Measurements from ENCODE around the gene GPC6.
"Not testable (repeated sequence)": the region's sequence is repeated elsewhere in the genome, so short reads cannot be mapped to it uniquely, and the experiment has no call there.

Gene GPC6

DNA sequence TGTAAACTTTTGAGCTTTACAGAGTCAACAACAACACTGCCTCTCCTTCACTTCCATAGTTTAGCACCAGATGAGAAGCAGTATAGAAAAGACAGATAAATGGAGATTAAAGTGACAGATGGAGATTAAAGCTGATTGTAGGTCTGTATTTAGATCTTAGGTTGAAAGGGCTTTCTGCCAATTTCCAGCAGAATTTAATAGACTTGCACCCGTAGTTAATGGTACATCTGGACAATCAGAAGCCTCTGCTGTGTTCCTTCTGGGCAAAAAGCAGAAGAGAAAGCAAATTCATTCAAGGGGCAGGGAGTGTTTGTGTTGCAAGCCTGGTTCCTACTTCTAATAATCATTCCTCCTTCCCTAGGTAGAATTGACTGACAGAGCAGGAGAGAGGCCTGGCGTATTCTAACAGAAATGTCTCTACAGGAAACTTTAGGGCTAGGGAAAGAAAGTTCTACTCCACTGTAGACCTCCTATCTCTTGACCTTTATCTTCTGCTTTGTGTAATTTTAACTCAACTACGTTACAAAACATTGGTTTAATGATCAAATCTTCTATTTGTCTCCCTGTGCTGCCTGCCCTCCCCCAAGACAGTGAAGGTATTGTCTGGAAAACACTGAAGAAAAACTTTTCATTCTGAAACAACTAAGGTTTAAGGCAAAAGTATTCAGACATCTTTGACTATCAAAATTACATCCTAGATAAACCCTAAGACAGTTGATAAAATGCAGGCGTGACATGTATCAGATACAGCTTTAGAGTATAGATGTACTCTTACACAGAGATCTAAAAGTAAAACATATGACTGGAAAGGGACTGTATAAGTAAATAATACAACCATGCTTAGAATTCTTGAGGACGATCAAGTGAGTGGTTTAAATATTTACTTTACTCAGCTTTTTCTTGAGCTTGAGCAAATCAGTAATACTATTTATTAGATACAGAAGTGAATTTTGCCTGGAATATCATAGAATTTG lies 44.4 kb downstream of the GPC6 start:
- no peak for DNase-seq

GRCh38 chr13:93279982-93280381 lies 53.4 kb downstream of the GPC6 start:
- DNase-seq: no peak

- DNase-seq: no peak
These were observed 54.1 kb downstream of the GPC6 start for GRCh38 chr13:93280688-93281087.

DNA sequence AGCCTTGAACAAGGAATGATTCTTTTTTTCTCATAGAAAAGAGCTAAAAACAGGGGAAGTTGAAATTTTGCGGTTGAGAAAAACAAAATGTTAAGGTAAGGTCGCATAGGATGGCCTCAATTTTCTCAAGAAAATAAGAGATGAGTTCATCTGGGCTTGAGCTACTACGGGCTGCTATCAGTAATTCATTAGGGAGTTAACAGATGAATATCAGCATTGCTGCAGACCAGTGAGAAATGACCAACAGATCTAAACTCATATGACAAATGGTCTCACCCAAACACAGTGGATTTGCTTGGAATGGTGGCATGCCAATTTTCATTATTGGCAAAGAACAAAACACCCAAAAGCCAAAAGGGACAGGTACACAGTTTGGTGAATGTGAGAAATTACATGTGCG lies 56.6 kb downstream of the GPC6 start:
- DNase-seq: no peak

DNA sequence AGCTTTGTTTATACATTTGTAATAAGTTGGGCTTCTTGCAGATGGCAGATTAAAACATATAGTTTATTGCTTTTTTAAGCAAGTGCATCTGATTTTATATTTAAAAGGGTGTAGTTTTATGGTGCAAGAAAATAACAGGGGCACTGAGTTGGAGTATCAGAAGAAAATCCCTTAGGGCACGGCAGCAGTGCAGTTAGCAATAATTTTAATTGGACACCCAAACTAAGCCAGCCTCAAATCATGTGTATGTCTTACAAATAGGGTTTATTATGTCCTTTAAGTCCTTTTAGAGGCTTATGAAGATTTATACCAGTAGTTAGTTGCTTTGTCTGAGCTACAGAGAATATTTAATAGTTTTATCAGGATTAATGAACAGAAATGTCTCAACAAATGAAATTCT lies 57.5 kb downstream of the GPC6 start:
- DNase-seq: no peak

GRCh38 chr13:93286047-93286446 lies 59.4 kb downstream of the GPC6 start:
- DNase-seq: no peak

DNA sequence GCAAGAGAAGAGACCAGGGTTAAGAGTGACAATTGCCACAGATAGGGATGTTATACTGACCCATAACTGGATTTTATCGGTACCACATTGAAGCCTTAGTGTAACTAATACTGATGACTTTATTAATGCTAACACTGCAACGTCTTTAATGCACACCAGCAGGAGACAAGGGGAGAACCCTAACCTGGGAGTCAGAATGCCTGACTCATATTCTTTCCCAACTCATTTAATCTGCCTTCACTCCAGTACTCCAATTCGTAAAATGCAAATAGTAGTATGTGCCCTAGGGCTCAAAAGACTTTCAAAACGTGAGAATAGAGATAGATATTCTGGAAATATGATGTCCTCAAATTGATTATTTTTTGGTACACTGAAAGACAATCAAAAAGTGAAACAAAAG lies 62.4 kb downstream of the GPC6 start:
- no peak for DNase-seq

GRCh38 chr13:93289842-93290241 lies 63.2 kb downstream of the GPC6 start:
- no peak for DNase-seq

DNA sequence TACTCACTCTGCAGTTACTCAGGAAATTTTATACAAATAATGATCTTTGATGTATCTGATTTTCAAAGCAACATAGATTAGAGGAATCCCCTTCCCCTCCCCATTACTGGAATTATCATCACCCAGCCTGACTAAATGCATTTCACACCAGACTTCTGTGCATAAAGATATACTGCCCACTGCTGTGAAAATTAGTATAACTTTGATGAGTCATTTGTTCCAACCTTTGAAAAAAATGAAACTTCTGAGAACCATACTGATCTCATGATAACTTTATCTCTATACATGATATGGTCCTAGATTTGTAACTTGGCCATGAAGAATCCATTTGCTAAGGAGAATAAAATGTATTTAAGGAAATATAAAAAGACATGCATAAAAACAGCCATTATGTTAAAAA lies 63.9 kb downstream of the GPC6 start:
- DNase-seq: no peak

- DNase-seq: no peak
These were observed 65.8 kb downstream of the GPC6 start for GRCh38 chr13:93292366-93292765.

DNA sequence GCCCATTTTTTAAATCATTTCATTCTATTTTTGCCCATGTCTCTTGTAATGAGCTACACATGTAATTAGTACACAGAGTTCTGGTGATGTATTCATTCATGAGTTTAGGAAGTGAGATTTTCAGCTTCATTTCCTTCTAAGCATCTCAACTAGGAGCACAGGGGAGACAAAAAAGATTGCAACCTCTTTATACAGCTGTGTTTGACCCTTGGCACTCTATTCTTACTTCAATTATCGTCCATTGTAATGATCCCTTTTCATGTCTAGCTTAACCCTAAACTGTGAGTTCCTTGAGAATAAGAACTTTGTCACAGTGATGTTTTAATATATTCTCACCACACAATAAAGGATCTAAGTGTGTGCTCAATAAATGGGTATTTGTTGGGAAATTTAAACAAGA lies 67.1 kb downstream of the GPC6 start:
- no peak for DNase-seq

- DNase-seq: no peak
These were observed 70.0 kb downstream of the GPC6 start for GRCh38 chr13:93296584-93296983.

GRCh38 chr13:93298713-93299112 lies 72.1 kb downstream of the GPC6 start:
- DNase-seq: no peak

DNA sequence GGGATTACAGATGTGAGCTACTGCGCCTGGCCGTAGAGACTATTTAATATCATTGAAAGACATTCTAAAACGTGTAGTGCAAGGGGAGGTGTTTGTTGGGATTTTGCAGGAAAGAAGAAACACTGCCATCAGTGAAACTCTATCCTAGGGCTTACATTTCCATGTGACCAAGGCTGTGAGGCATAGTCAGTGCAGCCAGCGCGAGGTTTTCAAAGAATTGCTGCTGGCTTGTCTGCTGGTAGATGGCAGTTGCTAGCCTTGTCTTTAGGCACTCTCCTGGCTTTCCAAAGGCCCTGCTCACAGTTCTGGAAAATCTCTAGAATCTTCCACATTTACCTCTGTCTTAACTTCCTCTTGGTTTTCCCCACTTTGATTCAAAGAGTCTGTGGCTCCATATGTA lies 77.5 kb downstream of the GPC6 start:
- no peak for DNase-seq

GRCh38 chr13:93304868-93305613 lies 78.4 kb downstream of the GPC6 start:
- DNase-seq: no peak

DNA sequence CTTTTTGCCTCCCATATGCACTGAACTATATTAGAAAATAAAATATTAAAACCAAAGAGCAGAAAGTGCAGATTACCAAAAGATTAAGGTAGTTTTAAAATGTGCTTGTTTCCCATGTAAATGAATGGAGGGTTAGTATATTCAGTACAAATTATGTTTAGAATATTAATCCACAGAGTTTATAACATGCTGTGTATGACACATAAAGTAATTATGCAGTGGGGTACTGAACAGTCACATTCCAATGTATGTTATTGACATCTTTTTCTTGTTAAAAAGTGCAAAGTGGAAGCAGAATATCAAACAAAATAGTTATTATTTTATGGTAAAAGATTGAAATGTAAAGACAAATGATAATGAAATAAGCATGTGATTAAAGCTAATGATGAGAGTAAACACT lies 79.3 kb downstream of the GPC6 start:
- DNase-seq: no peak

GRCh38 chr13:93307136-93307535 lies 80.5 kb downstream of the GPC6 start:
- no peak for DNase-seq

- no peak for DNase-seq
These were observed 81.0 kb downstream of the GPC6 start for GRCh38 chr13:93307651-93308050.

DNA sequence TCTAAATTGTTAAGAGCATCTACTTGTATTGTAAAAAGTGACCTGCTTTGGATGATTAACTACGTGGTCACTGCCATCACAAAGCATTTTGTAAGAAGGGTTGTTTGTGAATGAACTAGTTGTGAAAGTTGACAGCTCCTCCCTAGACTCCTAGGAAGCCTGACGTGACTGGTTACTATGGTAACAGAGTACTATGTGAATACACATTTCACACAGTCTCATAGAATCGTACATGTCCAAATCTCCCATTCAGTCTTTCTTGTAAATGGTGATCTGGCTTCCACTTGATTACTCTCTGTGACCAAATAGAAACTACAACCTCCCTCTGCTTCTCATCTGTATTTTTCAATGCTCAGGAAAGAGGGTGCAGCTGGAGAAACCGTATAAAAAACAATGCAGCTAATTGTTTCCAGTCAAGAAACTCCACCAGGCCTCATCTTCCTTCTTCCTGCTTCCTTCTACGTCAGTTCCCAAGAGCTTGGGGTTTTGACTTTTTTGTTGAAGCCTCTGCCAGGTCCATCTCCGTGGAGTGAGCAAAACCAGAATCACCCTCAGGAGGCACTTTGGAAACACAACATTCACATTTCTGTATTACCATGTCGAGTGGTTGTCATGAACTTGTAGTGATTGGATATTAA lies 83.4 kb downstream of the GPC6 start:
- no peak for DNase-seq

DNA sequence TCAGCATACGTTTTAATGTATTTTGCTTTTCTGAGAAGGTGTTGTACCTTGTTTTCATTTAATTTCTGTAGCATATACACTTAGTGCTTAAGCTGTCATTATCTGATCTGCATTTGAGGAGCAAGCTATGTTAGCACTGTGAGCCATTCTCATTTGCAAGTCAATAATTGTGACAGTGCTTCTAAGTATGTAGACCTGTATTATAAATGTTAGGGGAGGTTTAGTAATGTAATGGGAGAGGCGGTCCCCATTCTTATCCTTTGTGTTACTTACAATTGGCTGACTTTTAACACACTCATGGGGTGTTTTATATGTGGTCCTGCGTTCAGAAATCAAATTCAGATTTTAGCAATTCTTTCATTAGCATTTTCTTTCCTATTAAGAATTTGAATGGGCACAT lies 90.2 kb downstream of the GPC6 start:
- no peak for DNase-seq

GRCh38 chr13:93318534-93319254 lies 92.1 kb downstream of the GPC6 start:
- no peak for DNase-seq

DNA sequence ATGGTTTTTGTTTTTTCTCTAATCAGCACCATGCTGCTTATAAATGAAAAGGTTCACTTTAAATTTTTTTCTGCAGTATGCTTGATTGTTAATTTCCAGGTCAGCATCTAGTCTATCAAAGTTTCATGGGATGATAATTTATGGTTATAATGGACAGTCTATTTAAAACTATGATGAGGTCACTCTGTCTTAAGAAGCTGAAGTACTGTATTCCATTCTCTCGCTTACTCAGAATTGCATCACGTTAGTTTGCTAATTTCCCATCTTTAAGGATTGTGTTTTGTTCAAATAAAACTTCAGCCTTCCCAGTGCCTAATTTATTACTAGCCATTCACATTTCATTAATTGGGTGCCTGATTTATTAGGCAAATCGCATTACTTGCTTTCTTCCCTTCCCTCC lies 94.3 kb downstream of the GPC6 start:
- DNase-seq: no peak

- DNase-seq: not testable (repeated sequence)
These were observed 97.3 kb downstream of the GPC6 start for GRCh38 chr13:93323880-93324279.

Data from stimulated activated CD4-positive, alpha-beta T cell treated with anti-CD3 and anti-CD28 coated beads, Interleukin-4, amount 100 ng/mL, for 24 hours (primary cell).